Limb (tissue), 2 donors: ENCODE measurements around the gene ABLIM2.
"Not testable (repeated sequence)": the region's sequence is repeated elsewhere in the genome, so short reads cannot be mapped to it uniquely, and the experiment has no call there.

Experiments
- DNase-seq, 2 donors: peaks; one replicate each; pipeline ENCODE4 v3.0.0-alpha.2; 2016; ENCODE audit errors: extremely low spot score in 2 of 2

The ABLIM2 gene

DNA sequence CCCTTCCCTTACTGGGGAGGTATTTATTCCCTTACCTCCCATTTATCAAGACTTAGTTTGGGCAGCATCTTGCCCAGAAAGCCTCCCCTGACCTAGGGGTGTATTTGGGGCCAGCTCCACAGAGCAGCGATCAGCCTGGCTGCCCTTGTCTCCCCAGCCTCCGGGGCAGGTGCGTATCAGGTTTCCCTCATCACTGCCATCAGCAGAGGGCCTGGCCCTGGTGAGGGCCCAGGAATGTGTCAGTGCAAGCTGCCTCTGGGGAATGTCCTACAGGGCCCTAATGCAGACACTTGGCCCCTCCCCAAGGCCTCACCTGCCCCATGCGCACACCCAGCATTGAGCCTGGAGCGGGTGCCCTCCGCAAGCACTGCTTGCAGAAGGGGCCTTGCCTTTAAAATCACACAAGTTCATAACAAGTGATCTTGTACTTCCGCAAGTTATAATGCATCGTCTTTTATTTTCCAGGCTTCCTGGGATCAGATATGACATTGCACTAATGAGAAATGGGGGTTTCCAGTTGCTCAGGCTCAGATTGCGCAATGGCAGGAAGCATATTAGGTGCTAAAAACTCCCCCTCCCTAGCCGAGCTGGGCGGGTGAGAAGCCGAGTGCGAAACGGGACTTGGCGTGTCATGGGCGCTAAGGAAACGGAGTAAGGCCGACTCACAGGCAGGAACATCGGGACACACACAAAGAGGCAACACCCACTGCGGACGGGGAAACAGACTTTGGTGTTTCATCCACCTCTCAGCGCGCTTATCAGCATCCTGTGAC lies 193.5 kb downstream of the ABLIM2 start:
- no peak for DNase-seq

DNA sequence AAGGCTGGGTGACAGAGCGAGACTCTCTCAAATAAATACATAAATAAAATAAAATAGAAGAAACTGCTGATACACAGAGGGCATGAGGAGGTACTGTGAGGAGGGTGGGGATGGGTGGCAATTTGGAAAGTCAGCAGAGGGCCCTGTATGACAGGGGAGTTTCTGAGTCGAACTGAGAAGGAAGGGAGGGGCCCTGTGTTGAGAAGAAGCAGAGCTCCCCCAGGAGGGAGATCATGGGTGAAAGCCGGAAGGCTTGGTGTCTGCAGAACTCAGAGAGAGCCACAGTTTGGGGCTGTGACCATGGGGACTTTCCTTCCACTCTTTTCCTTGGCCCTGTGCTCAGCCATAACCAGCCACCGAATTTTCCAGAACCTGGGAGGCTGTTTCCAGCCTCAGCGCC lies 194.2 kb downstream of the ABLIM2 start:
- no peak for DNase-seq

DNA sequence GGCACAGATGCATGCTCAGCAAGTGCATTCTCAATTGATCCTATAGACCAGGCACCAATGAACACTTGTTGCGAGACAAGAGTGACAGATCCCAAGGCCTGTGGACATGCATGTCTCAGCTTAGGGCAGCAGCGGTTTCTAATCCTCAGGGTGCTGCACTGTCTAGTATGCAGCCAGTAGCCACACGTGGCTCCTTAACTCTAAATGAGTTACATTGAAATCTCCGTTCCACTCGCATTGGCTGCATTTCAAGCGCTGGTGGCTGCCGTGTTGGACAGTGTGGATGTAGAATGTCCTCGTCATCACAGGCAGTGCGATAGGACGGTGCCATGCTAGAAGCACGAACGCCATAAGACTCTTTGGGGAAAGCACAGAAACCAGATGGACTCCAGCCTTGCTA lies 194.9 kb downstream of the ABLIM2 start:
- no peak for DNase-seq

DNA sequence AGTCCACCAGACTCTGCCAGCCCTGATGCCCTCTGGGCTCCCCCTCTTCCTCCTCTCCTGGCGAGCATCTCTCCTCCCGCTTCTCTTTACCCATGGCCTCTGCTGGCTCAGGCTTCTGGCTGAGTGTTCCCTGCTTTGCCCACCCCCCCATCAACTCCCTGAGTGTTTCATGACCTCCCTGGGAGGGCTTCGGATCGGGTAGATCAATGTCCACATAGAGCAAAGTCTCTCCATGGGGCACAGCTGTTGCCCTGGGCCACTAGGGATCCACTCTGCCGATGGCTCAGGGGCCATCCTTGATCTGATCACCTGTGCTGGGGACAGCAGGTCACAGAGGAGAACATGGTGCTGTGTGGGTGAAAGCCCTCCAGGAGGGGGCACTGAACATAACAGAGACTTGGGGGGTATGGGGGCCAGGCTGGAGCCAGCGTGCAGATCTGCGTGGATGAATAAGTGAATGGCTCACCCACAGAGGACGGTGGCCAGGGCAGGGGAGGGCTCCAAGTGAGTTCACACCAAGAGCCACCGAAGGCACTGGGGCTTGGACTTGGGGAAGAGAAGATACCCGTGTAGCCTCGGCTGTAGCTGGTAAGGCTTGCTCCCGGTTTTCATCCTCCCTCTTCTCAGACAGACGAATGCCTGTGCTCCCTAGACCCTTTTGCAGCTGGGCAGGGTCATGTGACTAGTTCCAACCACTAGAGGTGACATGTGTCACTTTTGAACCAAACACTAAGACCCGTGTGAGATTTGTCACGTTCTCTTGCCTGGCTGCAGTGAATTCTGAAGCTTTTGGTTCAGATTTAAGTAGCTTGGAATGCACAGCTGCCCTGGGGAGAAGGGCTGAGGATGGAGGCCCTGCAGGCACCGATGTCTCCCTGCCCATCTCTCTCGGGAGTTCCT lies 195.8 kb downstream of the ABLIM2 start:
- no peak for DNase-seq

DNA sequence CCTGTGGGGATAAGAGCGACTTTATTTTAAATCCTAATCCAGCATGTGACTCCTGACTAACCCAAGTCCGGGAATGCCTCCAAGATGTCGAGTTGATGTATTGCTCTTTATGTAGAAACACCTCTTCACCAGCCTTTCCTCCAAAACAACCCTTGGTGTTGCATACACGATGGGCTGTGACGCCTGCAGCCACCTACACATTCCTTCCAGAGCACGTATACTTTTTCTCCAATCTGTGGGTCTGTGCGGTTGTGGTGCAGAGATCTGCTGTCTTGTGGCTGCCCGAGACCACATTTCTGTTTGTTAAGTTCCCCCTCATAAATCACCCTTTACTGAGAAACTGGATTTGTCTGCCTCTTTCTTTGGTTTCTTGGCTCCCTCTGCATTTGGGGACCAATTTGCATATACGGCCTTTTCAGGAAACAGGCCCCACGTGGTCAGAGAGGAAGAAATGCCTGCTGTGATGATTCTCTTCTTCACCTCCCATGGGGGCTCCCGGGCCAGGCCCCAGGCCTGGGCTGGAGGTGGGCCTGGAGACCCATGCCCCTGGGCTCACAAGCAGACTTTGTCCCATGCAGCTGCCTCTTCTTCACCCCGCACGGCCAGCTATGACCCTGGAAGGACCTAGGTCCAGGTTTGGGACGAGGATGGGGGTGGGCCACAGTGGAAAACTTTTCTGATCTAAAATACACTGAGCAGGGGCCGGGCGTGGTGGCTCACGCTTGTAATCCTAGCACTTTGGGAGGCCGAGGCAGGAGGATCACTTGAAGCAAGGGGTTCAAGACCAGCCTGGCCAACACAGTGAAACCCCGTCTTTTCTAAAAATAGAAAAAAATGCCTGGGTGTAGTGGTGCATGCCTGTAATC lies 197.6 kb downstream of the ABLIM2 start:
- peak; percentile 68 to 75 for DNase-seq

DNA sequence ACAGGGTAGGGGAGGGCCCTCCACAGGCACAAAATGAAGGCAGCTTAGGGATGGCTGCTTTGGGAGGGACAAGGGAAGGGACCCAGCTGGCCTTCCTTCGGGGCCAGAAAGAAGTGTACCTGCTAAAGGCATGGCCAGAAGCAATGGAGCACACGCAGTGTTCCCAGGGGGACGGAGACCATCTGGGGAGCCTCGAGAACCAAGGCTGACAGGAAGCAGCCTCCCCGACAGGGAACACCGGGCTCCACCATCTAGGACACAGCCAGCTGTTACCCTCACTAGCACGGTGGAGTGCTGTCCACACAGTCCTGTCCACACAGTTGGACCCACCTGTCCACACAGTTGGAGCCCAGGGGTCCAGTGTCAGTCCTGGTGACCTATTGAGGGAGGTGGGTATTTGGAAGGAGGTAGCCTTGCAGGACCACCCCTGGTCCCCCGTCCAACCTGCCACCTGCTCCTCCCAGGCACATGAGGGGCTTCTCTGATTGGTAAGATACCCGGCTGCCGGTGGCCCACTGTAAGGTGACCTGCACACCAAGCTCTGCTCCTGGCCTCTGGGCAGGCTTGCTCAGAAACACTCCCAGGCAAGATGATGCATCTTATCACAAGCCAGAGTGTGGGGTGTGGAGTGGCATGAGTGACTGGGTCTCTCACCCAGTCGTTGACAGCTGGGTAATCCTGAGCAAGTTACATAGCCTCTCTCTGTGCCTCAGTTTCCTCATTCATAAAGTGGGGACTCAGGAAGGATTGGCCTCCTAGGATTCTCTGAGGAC lies 198.4 kb downstream of the ABLIM2 start:
- no peak for DNase-seq

DNA sequence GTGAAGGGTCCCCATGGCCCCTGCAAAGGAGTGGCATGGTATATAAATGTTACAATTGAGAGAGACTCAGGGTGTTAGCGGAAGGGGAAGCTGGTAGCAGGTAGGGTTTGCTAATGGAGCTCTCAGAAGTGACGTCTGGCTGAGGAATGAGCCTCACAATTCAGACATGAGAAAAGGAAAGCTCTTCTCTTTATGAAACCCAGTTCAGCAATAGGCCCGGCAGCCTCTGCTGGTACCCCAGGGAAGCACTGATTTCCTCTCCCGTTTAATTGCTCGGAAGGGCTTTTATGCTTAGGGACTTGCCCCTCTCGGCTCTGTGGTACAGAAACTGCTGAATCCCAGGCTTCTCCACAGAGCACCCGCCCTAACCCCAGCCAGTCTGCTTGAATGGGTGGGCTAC lies 199.5 kb downstream of the ABLIM2 start:
- no peak for DNase-seq

DNA sequence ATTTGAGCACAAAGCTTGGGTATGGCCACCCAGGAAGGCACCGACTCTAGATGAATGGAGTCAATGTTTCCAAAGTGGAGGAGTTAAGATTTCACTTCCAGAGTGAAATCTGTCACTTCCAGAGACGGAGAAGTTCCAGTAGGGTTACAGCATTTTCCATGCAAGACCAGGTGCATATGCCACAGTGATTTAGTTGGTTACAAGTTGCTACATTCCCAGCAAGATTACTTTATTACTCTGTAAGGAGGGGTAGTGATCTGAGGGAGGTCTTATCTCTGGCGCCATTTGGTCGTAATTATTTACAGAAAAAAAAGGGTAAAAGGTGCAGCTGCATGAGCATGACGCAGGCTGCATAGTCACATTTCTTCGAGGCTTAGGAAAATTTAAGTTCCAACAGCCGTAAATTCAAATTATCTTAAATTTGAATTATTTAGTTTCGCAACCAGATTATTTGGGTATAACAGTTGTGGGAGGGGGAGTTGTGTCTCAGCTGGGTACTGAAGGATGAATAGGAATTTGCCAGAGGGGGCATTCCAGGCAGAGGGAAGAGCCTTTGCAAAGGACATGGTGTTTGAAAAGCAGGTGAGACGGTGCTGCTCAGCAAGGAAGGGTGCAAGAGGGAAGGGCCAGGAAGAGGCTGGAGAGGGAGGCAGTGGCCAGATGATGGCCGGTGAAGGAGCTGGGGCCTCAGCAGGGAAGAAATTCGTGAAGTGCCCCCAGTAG lies 201.5 kb downstream of the ABLIM2 start:
- no peak for DNase-seq

DNA sequence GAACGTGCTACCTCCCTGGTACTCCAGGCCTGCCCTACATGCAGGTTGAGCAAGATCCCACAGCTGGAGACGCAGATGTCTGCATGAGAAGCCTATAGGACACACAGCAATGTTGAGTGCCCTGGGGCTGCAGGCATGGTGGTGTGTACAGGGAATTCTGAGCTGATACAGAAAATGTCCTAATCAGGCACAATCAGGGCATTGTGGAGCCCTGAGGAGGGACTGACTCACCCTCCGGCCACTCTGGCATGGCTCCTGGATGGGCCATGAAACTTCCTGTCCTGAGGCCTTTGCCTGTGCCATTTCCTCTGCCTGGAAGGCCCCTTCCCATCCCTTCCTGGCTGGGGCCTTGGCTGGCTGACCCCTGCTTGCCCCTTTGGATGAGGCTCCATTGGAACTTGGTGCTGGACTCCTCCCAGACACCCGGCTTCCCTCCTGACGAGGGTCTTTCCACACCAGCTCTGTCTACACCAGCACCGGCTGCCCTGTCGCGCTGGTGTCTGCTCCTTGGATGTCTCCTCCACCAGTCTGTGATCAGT lies 202.3 kb downstream of the ABLIM2 start:
- no peak for DNase-seq

DNA sequence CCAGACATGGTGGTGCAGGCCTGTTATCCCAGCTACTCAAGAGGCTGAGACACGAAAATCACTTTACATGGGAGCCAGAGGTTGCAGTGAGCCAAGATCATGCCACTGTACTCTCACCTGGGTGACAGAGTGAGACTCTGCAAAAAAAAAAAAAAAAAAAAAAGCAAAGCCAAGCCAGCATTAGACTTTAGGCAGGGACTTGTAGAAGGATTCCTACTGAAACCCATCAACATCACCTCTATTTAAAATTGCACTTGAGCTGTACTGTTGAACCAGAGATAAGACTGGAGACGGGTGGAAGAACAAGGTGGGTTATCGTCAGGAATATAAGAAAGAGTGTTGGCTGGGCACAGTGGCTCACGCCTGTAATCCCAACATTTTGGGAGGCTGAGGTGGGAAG lies 203.2 kb downstream of the ABLIM2 start:
- no peak for DNase-seq

DNA sequence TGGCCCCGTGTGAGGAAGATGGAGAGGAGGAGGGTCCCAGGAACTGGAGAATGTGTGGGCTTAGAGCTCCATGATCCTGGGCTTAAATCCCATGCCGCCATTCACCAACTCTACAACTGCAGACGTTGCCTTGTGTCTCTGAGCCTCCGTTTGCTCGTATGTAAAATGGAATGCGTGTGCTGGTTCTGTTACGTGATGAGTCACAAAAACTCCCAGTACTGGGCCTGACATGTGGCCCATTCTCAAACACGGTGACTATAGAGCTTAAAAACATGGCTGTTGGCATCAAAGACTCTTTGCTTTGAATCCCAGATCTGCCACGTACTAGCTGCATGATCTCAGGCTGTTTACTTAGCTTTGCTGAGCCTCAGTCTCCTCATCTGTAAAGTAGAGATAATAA lies 206.0 kb downstream of the ABLIM2 start:
- DNase-seq = no peak

DNA sequence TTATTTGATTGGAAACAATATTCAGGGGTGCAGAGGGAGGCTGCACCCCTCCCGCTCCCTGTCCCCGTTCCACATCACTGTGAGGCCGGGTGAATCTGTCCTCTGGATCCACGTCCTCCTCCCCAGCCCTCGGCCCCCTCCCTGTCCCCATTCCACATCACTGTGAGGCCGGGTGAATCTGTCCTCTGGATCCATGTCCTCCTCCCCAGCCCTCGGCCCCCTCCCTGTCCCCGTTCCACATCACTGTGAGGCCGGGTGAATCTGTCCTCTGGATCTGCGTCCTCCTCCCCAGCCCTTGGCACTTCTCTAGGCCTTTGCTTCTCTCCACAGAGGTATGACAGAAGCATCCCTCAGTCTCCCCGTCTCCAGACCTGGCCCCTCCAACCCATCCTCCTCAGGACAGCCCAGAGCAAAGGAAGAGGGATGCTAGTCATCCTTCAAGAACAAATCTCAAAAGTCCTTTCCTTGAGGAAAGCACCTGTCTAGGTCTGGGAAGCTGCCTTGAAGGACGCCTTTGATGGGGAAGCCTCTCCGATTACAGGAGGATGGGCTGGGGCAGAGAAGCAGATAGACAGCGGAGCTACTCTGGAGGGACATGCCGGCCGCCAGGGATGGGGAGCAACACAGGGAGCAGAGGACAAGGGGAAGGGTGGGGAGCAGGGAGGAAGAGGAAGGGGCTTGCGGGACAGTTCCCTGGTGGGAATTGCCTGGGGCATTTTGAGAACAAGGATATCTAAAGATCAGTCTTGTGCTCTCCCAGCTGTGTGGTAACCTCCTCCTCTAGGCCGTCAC lies 208.1 kb downstream of the ABLIM2 start:
- DNase-seq = no peak

DNA sequence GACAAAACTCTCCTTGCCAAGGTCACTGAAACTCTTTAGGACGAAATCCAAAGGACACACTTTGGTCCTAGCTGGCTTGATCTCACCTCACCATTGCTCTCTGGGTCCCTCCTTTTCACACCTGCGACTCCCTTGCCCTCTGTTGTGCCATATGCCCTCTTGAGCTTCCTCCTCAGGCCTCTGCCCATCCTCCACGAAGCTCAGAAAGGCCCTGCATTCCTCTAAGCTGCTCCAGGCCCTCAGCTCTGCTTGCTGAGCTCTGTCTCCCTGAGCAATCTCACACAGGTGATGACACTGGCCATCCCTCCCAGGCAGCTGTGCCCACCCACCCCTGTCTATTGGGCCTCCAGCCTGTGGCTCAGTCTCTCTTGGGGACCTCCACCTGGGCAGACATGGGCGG lies 208.9 kb downstream of the ABLIM2 start:
- DNase-seq = no peak

DNA sequence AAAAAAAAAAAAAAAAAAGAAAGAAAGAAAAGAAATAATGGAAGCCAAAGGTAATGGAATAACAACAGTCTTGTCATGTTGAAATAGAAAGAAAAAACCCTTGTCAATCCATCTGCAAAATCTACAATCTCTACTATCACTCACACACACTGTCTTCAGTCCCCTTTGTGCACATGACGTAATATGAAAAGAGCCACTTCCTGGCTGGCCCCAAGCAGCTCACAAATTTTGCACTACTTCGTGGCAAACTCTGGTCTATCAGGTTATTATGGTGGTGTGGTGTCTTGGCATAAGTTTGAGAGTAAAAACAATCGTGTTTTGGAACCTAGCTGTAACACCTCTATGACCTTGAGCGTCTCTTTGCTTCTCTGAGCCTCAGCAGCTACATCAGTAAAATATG lies 210.7 kb downstream of the ABLIM2 start:
- no peak for DNase-seq

DNA sequence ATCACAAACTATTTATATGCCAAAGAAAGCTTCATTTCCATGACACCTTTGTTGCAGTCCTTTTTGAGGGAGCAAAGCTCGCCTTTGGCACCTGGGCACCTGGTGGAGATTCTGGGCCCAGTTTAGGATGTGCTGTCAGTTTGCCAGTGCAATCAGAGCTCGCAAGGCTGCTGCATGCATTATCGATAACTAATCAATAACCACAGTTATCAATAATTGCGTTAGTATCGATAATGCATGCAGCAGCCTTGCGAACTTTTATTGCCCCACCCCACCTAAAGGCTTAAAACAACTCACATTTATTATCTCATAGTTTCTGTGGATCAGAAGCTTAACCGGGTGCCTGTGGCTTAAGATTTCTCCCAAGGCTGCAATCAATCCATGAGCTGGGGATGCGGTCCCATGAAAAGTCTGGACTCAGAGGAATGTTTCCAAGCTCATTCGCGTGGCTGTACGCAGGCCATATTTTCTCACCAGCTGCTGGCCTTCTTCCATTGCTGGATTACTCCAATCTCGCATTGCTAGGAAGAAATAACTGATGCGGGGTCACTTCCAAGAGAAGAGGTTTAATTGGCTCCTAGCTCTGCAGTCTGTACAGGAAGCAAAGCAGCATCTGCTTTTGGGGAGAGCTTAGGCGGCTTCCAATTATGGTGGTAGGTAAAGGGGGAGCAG lies 212.8 kb downstream of the ABLIM2 start:
- no peak for DNase-seq

DNA sequence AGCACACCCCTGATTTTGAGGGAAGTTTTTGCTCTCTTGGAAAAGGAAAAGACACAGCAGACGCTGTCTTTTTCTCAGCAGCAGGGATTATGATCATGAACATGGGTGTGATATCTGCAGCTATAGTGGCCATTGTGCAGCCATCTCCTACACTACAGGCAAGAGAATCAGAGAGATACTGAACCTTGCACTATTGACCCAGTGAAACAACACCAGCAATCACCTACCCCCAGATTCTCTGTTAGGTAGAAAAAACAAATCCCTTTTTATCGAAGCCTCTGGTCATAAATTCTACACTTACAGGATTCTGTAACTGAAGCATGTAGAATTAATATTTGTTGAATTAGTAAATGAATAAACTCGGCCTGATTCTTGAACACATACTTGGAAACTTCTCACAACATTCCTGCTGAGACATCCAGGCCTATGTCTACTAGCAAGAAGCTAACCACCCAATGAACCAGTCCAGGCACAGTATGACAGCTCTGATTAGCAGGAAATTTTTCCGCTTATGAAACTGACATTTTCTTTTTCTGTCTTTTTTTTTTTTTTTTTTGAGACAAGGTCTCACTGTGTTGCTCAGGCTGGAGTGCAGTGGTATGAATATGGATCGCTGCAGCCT lies 213.9 kb downstream of the ABLIM2 start:
- no peak for DNase-seq

DNA sequence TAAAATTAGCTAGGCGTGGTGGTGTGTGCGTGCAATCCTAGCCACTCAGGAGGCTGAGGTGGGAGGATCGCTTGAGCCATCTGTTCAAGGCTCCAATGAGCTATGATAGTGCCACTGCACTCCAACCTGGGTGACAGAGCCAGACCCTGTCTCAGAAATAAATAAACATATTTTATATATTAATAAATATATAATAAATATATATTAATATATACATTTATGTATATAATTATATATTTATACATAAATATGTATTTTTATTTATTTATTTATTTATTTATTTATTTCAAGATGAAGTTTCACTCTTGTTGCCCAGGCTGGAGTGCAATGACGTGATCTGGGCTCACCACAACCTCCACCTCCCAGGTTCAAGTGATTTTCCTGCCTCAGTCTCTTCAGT lies 214.9 kb downstream of the ABLIM2 start:
- not testable (repeated sequence) for DNase-seq

DNA sequence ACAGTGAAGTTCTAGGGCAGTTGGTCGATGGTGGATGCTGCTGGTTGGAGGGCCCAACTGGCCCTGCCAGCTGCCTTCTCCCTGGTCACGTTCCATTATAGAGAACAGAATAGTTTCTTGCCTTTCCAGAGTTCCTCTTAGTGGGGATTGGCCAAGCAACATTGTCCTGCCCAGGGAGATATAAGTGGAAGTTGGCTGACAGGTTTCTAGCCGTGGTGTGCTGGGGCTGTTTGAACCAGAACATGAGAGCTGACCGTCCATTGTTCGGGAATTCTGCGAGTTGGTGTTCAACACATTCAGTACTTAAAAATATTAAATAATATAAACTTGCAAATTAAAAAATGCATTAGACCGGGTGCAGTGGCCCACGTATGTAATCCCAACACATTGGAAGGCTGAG lies 215.4 kb downstream of the ABLIM2 start:
- no peak for DNase-seq
